OCI-LY7 (cell line): Measurements from ENCODE around the gene LYZ. TPM values are rescaled to one million over a fixed set of nuclear protein-coding genes. Genes with fewer than 3 reads are reported as not detected.

Source experiments
- BruUV-seq: library from RNA; stranded (reverse); fragments of 400-500 nt; replicated peaks from 2 replicates; lab custom pipeline; 2021; lab: Mats Ljungman, UMichigan
- CTCF ChIA-PET: fragments of 300-600 bp; sonication (Branson Sonifier 250); formaldehyde crosslinking; loops from one replicate; lab custom pipeline; 2022; ENCODE audit warnings: antibody characterized with exemption; ENCODE audit not compliant: unreplicated experiment; lab: Charles Lee
- POLR2A ChIA-PET: fragments of 300-600 bp; sonication (Branson Sonifier 250); formaldehyde crosslinking; loops from one replicate; lab custom pipeline; 2022; ENCODE audit warnings: antibody characterized with exemption; lab: Charles Lee
- DNase-seq: peaks from one replicate; pipeline ENCODE4 v3.0.0-alpha.2; 2015; ENCODE audit warnings: low spot score
- H2AFZ ChIP-seq: fragments of 200-600 bp; sonication (generic), shearing (Covaris generic); 2 replicates; pipeline ENCODE4 v1.6.1; 2014; ENCODE audit warnings: mild to moderate bottlenecking, antibody characterized with exemption, low read length, moderate library complexity
- H3K27ac ChIP-seq: fragments of 200-600 bp; sonication (generic); 2 replicates; pipeline ENCODE4 v1.5.1; 2014; ENCODE audit warnings: mixed run types, low read depth, mild to moderate bottlenecking, moderate library complexity, low read length, inconsistent platforms; ENCODE audit not compliant: poor library complexity, severe bottlenecking
- H3K36me3 ChIP-seq: fragments of 200-600 bp; sonication (generic); 2 replicates; pipeline ENCODE4 v1.6.1; 2014; ENCODE audit warnings: mild to moderate bottlenecking, antibody characterized with exemption, low read length, moderate library complexity, mixed read lengths; ENCODE audit not compliant: insufficient read depth
- H3K4me1 ChIP-seq: fragments of 200-600 bp; sonication (generic); 2 replicates; pipeline ENCODE4 v1.5.1; 2014; ENCODE audit warnings: mild to moderate bottlenecking, low read length; ENCODE audit not compliant: insufficient read depth, poor library complexity, severe bottlenecking
- H3K4me2 ChIP-seq: fragments of 200-600 bp; sonication (generic); 2 replicates; pipeline ENCODE4 v1.6.1; 2014; ENCODE audit warnings: mild to moderate bottlenecking, low read length
- H3K4me3 ChIP-seq: fragments of 200-600 bp; sonication (generic); 2 replicates; pipeline ENCODE4 v1.5.1; 2014; ENCODE audit warnings: mild to moderate bottlenecking, low read depth, low read length; ENCODE audit not compliant: poor library complexity, severe bottlenecking
- H3K79me2 ChIP-seq: fragments of 200-600 bp; sonication (generic); 2 replicates; pipeline ENCODE4 v1.6.1; 2016; ENCODE audit warnings: low read depth, mild to moderate bottlenecking, low read length, moderate library complexity, mixed read lengths; ENCODE audit not compliant: insufficient read depth
- H3K9me2 ChIP-seq: fragments of 200-600 bp; sonication (generic); 2 replicates; pipeline ENCODE4 v1.6.1; 2016; ENCODE audit warnings: mild to moderate bottlenecking, low read length, mixed read lengths; ENCODE audit not compliant: insufficient read depth
- H3K9me3 ChIP-seq: fragments of 200-600 bp; sonication (generic); 2 replicates; pipeline ENCODE4 v1.6.1; 2014; ENCODE audit warnings: mild to moderate bottlenecking, mixed run types, low read length, mixed read lengths
- H4K20me1 ChIP-seq: fragments of 200-600 bp; sonication (generic); 2 replicates; pipeline ENCODE4 v1.6.1; 2014; ENCODE audit warnings: mild to moderate bottlenecking, antibody characterized with exemption, low read length, moderate library complexity, mixed read lengths; ENCODE audit not compliant: insufficient read depth
- CTCF ChIP-seq: fragments of 200-600 bp; sonication (generic); conservative IDR thresholded peaks from 2 replicates; pipeline ENCODE4 v1.5.1; 2014; ENCODE audit warnings: mild to moderate bottlenecking, antibody characterized with exemption, low read length, moderate library complexity, mixed read lengths
- EZH2phosphoT487 ChIP-seq: fragments of 200-600 bp; sonication (generic); IDR thresholded peaks from 2 replicates; pipeline ENCODE4 v1.6.1; 2018; ENCODE audit warnings: low read depth, borderline replicate concordance, mild to moderate bottlenecking, mixed run types, antibody characterized with exemption, low read length, moderate library complexity, mixed read lengths
- intact Hi-C: fragments of 100-400 bp; cut with micrococcal nuclease; formaldehyde crosslinking; loops from one replicate; pipeline ENCODE4 v1.10.0; 2022; ENCODE audit not compliant: unreplicated experiment
- total RNA-seq, 2 experiments: library from RNA; depleted of rRNA in 1 of 2; stranded (reverse); fragments of >200 nt in 1 of 2; shearing (Covaris generic) in 1 of 2; gene quantifications; 2 replicates each; pipeline ENCODE4 v1.2.3, GENCODE V29; 2014 to 2022

LYZ gene
- total RNA-seq, 2 experiments from 2014 or later: 0.29 TPM; not detected in 1

DNA sequence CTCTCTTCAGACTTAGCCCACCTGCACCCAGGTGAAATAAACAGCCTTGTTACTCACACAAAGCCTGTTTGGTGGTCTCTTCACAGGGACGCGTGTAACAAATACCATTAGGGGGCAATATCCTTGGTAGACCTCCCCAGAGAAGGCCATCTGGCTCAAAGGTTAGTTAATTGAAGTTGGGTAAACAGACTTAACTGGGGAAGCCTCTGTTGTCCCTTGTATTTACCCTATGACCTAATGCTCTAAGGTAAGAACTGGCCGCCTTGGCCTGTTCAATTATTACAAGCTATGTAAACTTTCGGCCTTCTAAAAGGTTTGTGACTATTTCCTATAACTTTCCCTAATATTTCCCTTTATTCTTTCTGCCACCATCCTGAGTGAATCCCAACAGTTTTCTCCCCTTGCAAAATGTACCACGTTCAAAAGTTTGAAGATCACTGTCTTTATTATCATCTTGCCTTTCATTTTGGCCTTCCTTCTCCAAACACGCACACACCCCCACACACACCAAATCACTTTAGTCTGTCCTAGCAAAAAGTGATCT, 15.3 kb upstream of the LYZ start:
- ChIA-PET POLR2A (interaction anchor here (0.7 to 1.2 kb wide), 3 partner anchors 9 to 22 kb away, joined by 3 to 4 read pairs (median 3); no protein-coding TSS in a partner anchor), CTCF (no interaction called here)
- intact Hi-C loops: no loop called here
- H4K20me1 ChIP-seq: no peaks in the 10 kb centered on the region
- DNase-seq: no peak
- no peaks in the 10 kb centered on the region for H3K36me3 ChIP-seq
- no peak overlapping the region for H3K4me2 ChIP-seq
- peaks cover 39% of the 10 kb centered on the region for H3K4me1 ChIP-seq
- no TSS peak for BruUV-seq
- TF ChIP-seq EZH2phosphoT487 (no peak), CTCF (no peak)
- no peak overlapping the region for H2AFZ ChIP-seq
- H3K4me3 ChIP-seq: no peak overlapping the region
- no peaks in the 10 kb centered on the region for H3K9me2 ChIP-seq
- H3K79me2 ChIP-seq: no peaks in the 10 kb centered on the region
- no peaks in the 10 kb centered on the region for H3K9me3 ChIP-seq
- no peak overlapping the region for H3K27ac ChIP-seq

DNA sequence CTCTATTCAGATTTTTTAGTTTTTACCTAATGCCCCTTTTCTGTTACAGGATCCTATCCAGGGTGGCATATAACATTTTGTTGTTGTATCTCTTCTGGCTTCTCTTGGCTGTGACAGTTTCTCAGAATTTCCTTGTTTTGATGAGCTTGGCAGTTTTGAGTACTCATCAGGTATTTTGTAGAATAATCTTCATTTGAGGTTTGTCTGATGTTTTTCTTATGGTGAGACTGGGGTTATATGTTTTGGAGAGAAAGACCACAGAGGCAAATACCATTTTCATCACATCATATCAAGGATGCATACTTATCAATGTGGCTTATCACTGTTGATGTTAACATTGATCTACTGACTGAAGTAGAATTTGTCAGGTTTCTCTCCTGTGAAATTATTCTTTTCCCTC, 14.0 kb upstream of the LYZ start:
- H3K36me3 ChIP-seq: no peaks in the 10 kb centered on the region
- no peaks in the 10 kb centered on the region for H4K20me1 ChIP-seq
- no peaks in the 10 kb centered on the region for H3K9me2 ChIP-seq
- no peaks in the 10 kb centered on the region for H3K79me2 ChIP-seq
- H3K4me2 ChIP-seq: no peak overlapping the region
- ChIA-PET CTCF (no interaction called here), POLR2A (interaction anchor here (0.7 to 1.2 kb wide), 3 partner anchors 8 to 13 kb away, joined by 3 to 4 read pairs (median 4); no protein-coding TSS in a partner anchor)
- H3K9me3 ChIP-seq: no peaks in the 10 kb centered on the region
- H2AFZ ChIP-seq: no peak overlapping the region
- H3K4me3 ChIP-seq: no peak overlapping the region
- no TSS peak for BruUV-seq
- peaks cover 35% of the 10 kb centered on the region for H3K4me1 ChIP-seq
- no peak for TF ChIP-seq CTCF
- no peak for TF ChIP-seq EZH2phosphoT487
- intact Hi-C loops: no loop called here
- H3K27ac ChIP-seq: no peak overlapping the region
- no peak for DNase-seq

DNA sequence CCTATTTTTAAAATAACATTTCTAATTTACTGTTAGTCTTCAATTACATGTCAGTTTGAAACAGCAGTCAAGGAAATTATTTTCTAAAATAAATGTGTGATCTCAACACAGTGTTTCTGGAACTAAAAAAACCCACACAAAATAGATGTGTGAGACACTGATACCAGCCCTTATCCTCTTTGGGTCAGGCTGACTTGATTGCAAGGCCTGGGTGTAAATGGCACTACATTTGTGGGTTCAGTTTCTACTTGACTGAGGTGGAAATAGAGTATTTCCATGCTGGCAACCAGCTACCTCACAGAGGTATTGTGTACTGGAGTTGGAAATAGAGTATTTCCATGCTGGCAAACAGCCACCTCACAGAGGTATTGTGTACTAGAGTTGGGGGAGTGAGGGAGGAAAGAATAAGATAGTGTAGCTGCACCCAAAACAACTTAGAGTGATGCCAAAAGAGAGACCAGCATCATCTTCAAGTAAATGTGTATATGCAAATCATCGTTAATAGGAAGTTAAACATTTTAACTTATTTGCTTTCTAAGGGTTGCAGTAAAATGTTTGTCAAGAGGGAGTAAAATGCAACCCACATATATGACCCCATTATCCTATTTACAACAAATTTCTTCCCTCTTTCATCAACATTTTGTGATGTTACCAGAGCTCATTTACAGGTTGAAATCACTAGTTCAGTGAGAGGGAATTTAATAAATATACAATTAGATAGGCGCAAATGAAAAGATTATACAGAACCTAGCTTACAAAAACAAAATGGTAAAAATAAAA, 10.7 kb upstream of the LYZ start:
- POLR2A ChIA-PET: interaction anchor here (0.6 to 2.8 kb wide), 6 partner anchors 10 to 134 kb away, joined by 3 to 8 read pairs (median 4); no protein-coding TSS in a partner anchor
- Histone ChIP-seq H3K36me3 (no peaks in the 10 kb centered on the region), H4K20me1 (no peaks in the 10 kb centered on the region), H3K79me2 (no peaks in the 10 kb centered on the region), H3K9me2 (no peaks in the 10 kb centered on the region), H3K4me1 (peaks cover 16% of the 10 kb centered on the region), H3K27ac (no peak overlapping the region), H2AFZ (peak overlapping the region; percentile 79), H3K4me2 (peak overlapping the region; percentile 42), H3K9me3 (no peaks in the 10 kb centered on the region), H3K4me3 (no peak overlapping the region)
- no peak for TF ChIP-seq EZH2phosphoT487
- TF ChIP-seq CTCF: no peak
- CTCF ChIA-PET: no interaction called here
- intact Hi-C loops: no loop called here
- BruUV-seq: no TSS peak
- no peak for DNase-seq
